ENCODE results near the gene RIMBP2.

RIMBP2 gene

GRCh38 chr12:130687796-130688778 is 28.0 kb downstream of the RIMBP2 start:
- H3K4me3 ChIP-seq (ENCODE audit: low read depth, low read length): no peak overlapping the region
- no peak for TF ChIP-seq CTCF (IDR thresholded peaks at IDR 0.05; ENCODE audit: low read depth, low read length, missing control alignments)
- in situ Hi-C loops (cut with HindIII; ENCODE audit: low sequenced_read_pairs): no loop called here
- DNase-seq (ENCODE audit: low read depth): no peak

- in situ Hi-C loops (cut with HindIII; ENCODE audit: low sequenced_read_pairs): no loop called here
- TF ChIP-seq CTCF (IDR thresholded peaks at IDR 0.05; ENCODE audit: low read depth, low read length, missing control alignments): no peak
- DNase-seq (ENCODE audit: low read depth): no peak
These were observed 28.9 kb downstream of the RIMBP2 start for GRCh38 chr12:130687190-130687589.

GRCh38 chr12:130686511-130686991 is 29.5 kb downstream of the RIMBP2 start:
- in situ Hi-C loops (cut with HindIII; ENCODE audit: low sequenced_read_pairs): no loop called here
- TF ChIP-seq CTCF (IDR thresholded peaks at IDR 0.05; ENCODE audit: low read depth, low read length, missing control alignments): no peak
- H3K4me3 ChIP-seq (ENCODE audit: low read depth, low read length): no peak overlapping the region
- DNase-seq (ENCODE audit: low read depth): no peak

More at GRCh38 chr12:130687190-130687589, 28.9 kb downstream of the RIMBP2 start:
- H3K4me3 ChIP-seq (ENCODE audit: low read depth, low read length): no peak overlapping the region

- DNase-seq (ENCODE audit: low read depth): no peak
- TF ChIP-seq CTCF (IDR thresholded peaks at IDR 0.05; ENCODE audit: low read depth, low read length, missing control alignments): no peak
- in situ Hi-C loops (cut with HindIII; ENCODE audit: low sequenced_read_pairs): no loop called here
These were observed 30.2 kb downstream of the RIMBP2 start for GRCh38 chr12:130685850-130686249.

GRCh38 chr12:130685250-130685787 is 30.8 kb downstream of the RIMBP2 start:
- TF ChIP-seq CTCF (IDR thresholded peaks at IDR 0.05; ENCODE audit: low read depth, low read length, missing control alignments): no peak
- no peak overlapping the region for H3K4me3 ChIP-seq (ENCODE audit: low read depth, low read length)
- in situ Hi-C loops (cut with HindIII; ENCODE audit: low sequenced_read_pairs): no loop called here
- DNase-seq (ENCODE audit: low read depth): no peak

More at GRCh38 chr12:130685850-130686249, 30.2 kb downstream of the RIMBP2 start:
- H3K4me3 ChIP-seq (ENCODE audit: low read depth, low read length): no peak overlapping the region

GRCh38 chr12:130683811-130684210 is 32.3 kb downstream of the RIMBP2 start:
- DNase-seq (ENCODE audit: low read depth): no peak
- H3K4me3 ChIP-seq (ENCODE audit: low read depth, low read length): no peak overlapping the region
- in situ Hi-C loops (cut with HindIII; ENCODE audit: low sequenced_read_pairs): no loop called here
- TF ChIP-seq CTCF (IDR thresholded peaks at IDR 0.05; ENCODE audit: low read depth, low read length, missing control alignments): no peak
